Body of pancreas (tissue), 4 donors: ENCODE data around the gene RSRC1. TPM values are rescaled to one million over a fixed set of nuclear protein-coding genes. Genes with fewer than 3 reads are reported as not detected.

ENCODE experiments used
- ATAC-seq: fragments of 150-250 bp; one replicate; pipeline ENCODE4 v1.9.1; 2016
- DNase-seq, 4 donors: peaks; one replicate each; pipeline ENCODE4 v3.0.0-alpha.2; 2019
- H3K27ac ChIP-seq, 4 donors: fragments of 200-600 bp; sonication (generic); 1 replicate in 3 of 4; 2 replicates in 1 of 4; pipeline versions ENCODE4 v1.5.1 to v1.6.1; 2016 to 2019; ENCODE audit warnings: mild to moderate bottlenecking in 1 of 4, mixed read lengths in 1 of 4, moderate library complexity in 1 of 4
- H3K27me3 ChIP-seq, 2 donors: fragments of 200-600 bp; sonication (generic); one replicate each; pipeline ENCODE4 v1.6.0; 2016; ENCODE audit warnings: mild to moderate bottlenecking in 1 of 2
- H3K36me3 ChIP-seq, 2 donors: fragments of 200-600 bp; sonication (generic); replicated peaks in 1 of 2; 2 replicates each; pipeline ENCODE4 v1.5.1; 2016; ENCODE audit warnings: low read depth in 2 of 2; ENCODE audit not compliant: insufficient read depth in 1 of 2
- H3K4me1 ChIP-seq: fragments of 200-600 bp; sonication (generic); one replicate; pipeline ENCODE4 v1.6.0; 2016
- H3K4me3 ChIP-seq, 2 donors: fragments of 200-600 bp; sonication (generic); 1 replicate in 1 of 2; 2 replicates in 1 of 2; pipeline ENCODE4 v1.5.1; 2016 to 2019
- H3K9me3 ChIP-seq, 3 donors: fragments of 200-600 bp; sonication (generic); 1 replicate in 2 of 3; 2 replicates in 1 of 3; pipeline ENCODE4 v1.5.1; 2016
- POLR2A ChIP-seq, 3 donors: fragments of 450-650 bp; IDR thresholded peaks; one replicate each; pipeline ENCODE4 v1.6.1; 2016; ENCODE audit warnings: antibody characterized with exemption in 3 of 3, mild to moderate bottlenecking in 2 of 3
- WGBS, 2 donors: methylation state at CpG; one replicate each; pipeline ENCODE4 v1.1.5; 2017; 5-methylcytosine and 5-hydroxymethylcytosine counted together
- intact Hi-C: fragments of 100-400 bp; cut with DNase I; formaldehyde crosslinking; loops from one replicate; pipeline ENCODE4 v1.15.1; 2023
- total RNA-seq, 2 donors: library from RNA; depleted of rRNA; stranded (reverse); fragments of >200 nt; gene quantifications; one replicate each; pipeline ENCODE4 v1.1.0, GENCODE V29; 2016
- TF ChIP-seq, protein P1 (sequence below), 7 experiments: fragments of 450-650 bp in 4 of 7; fragments of 200-600 bp in 3 of 7; sonication (generic) in 3 of 7; IDR thresholded peaks; one replicate each; pipeline ENCODE4 v1.5.1; 2016 to 2019; ENCODE audit warnings: antibody characterized with exemption in 7 of 7

RSRC1 gene
- total RNA-seq, 2 donors from 2014 or later: 18.5 to 21.5 TPM

DNA sequence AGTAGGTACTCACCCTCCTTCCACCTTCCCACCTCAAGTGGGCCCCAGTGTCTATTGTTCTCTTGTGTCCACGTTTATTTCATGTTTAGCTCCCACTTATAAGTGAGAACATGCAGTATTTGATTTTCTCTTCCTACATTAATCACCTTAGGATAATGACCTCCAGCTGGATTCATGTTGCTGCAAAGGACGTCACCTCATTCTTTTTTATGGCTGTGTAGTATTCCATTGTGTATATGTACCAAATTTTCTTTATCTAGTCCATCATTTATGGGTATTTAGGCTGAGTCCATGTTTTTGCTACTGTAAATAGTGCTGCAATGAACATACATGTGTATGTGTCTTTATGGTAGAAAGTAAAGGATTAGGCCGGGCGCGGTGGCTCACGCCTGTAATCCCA is 455.2 kb downstream of the RSRC1 start:
- no peak for ATAC-seq
- 87 to 92% methylated on average over 6 of the region's 6 CpGs for WGBS, 2 donors
- intact Hi-C loops: no loop called here

DNA sequence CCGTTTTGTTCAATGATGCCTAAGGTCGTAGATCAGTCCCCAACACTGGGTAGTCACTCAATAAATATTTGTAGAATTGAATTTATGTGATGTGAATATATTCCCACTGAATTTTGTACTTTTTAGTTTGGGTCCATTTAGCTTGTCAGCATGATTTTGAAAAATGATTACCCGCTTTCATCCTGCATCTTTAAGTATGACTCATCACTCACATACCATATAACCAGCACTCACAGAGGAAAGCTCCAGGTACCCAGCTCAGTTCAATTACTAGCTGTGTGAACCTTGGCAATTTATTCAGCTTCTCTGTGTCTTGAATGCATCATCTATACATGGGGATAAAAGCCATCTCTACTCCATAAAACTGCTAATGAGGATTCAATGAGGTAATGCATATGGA is 458.9 kb downstream of the RSRC1 start:
- intact Hi-C loops: no loop called here
- 77 to 80% methylated on average over 3 of the region's 3 CpGs for WGBS, 2 donors

More for the DNA sequence above, 455.2 kb downstream of the RSRC1 start:
- Histone ChIP-seq H3K9me3 (no peaks in the 10 kb centered on the region), H3K4me3 (no peak overlapping the region), H3K36me3 (no peaks in the 10 kb centered on the region), H3K27me3 (no peaks in the 10 kb centered on the region), H3K4me1 (no peaks in the 10 kb centered on the region), H3K27ac (no peak overlapping the region)
- no peak for DNase-seq
- TF ChIP-seq, protein P1, sequence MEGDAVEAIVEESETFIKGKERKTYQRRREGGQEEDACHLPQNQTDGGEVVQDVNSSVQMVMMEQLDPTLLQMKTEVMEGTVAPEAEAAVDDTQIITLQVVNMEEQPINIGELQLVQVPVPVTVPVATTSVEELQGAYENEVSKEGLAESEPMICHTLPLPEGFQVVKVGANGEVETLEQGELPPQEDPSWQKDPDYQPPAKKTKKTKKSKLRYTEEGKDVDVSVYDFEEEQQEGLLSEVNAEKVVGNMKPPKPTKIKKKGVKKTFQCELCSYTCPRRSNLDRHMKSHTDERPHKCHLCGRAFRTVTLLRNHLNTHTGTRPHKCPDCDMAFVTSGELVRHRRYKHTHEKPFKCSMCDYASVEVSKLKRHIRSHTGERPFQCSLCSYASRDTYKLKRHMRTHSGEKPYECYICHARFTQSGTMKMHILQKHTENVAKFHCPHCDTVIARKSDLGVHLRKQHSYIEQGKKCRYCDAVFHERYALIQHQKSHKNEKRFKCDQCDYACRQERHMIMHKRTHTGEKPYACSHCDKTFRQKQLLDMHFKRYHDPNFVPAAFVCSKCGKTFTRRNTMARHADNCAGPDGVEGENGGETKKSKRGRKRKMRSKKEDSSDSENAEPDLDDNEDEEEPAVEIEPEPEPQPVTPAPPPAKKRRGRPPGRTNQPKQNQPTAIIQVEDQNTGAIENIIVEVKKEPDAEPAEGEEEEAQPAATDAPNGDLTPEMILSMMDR (IDR thresholded peaks at IDR 0.05): no peak
- no peak for TF ChIP-seq POLR2A (IDR thresholded peaks at IDR 0.05)

DNA sequence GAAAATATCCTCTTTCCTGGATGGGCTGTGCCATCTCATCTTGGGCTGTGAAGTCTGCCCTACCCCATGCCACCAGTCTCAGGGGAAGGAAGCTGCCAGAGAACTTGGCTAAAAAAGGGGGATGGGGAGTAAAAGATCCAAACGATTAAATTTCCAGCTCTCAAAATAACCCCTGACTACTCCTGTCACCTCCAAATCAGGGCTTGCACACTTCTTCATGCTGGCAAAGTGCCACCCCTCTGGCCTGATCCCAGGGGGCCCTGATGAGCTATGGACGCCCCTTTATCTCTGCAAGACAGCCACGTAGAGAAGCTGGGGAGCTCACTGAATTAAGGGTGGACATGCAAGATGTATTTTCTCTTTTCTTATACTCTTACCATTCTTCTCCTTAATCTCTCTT is 459.9 kb downstream of the RSRC1 start:
- H3K4me1 ChIP-seq: peaks cover 7% of the 10 kb centered on the region
- intact Hi-C loops: no loop called here
- no peak for ATAC-seq
- peak in 1 of 4 donors; percentile 7 for DNase-seq
- H3K9me3 ChIP-seq: no peaks in the 10 kb centered on the region
- no peak overlapping the region for H3K27ac ChIP-seq
- H3K36me3 ChIP-seq: no peaks in the 10 kb centered on the region
- 25 to 34% methylated on average over 3 of the region's 3 CpGs for WGBS, 2 donors
- H3K4me3 ChIP-seq: no peak overlapping the region
- H3K27me3 ChIP-seq: no peaks in the 10 kb centered on the region
- TF ChIP-seq POLR2A (IDR thresholded peaks at IDR 0.05): no peak
- TF ChIP-seq, protein P1 (IDR thresholded peaks at IDR 0.05): no peak

More for the DNA sequence above, 458.9 kb downstream of the RSRC1 start:
- TF ChIP-seq, protein P1 (IDR thresholded peaks at IDR 0.05): no peak
- no peak for TF ChIP-seq POLR2A (IDR thresholded peaks at IDR 0.05)
- Histone ChIP-seq H3K27me3 (no peaks in the 10 kb centered on the region), H3K4me1 (peaks cover 7% of the 10 kb centered on the region), H3K36me3 (no peaks in the 10 kb centered on the region), H3K4me3 (no peak overlapping the region), H3K27ac (no peak overlapping the region), H3K9me3 (no peaks in the 10 kb centered on the region)
- DNase-seq (no peak), ATAC-seq (no peak)

DNA sequence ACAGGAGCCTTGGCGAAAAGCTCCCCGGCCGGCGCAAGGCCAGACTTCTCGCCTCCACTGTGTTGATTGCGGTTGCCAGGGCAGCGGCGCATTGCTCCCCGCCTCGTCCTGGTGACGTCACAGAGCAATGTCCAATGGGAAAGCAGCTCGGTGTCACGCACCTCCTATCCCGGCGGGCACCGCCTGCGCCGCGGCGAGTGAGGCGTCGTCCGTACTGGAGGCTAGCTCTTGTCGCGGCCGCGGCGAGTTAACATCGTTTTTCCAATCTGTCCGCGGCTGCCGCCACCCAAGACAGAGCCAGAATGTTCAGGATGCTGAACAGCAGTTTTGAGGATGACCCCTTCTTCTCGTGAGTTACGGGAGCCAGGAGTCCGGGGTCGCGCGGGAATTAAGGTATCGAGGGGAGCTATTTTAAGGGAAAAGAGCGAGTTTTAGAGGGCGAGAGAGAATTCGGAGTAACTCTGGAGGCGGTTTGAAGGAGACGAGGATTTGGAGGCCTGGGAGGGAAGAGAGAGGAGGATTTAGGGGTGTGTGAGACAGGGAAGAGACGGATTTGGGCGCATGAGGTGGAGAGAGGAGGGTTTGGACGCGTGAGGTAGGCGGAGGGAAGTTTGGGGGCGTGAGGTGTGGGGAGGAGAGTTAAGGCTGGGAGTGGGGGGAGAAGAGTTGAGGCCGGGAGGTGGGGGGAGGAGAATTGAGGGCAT is 461.3 kb downstream of the RSRC1 start, which contains the start of gene MLF1:
Gene MLF1, plus strand, starts transcription at position 196 of the 704 bp plus-strand sequence. Its CDS starts 107 bp downstream, at position 303.
- TF ChIP-seq, protein P1 (IDR thresholded peaks at IDR 0.05): peak in 1 of 7 experiments; percentile 33
- peak; percentile 49 to 83 (median 77) for TF ChIP-seq POLR2A (IDR thresholded peaks at IDR 0.05)
- DNase-seq (peak; percentile 95 to 97 (median 96)), ATAC-seq (peak; percentile 100)
- H3K4me3 ChIP-seq: peak within 1 kb of the TSS; percentile 1 to 16
- H3K27ac ChIP-seq: peak within 1 kb of the TSS in 3 of 4 donors; percentile 35 to 63 (median 41)
- 0 to 4% methylated on average over 24 to 51 of the region's 51 CpGs for WGBS, 2 donors
- intact Hi-C loops: no loop called here
- H3K9me3 ChIP-seq: no peaks in the 10 kb centered on the region
- H3K36me3 ChIP-seq: no peaks in the 10 kb centered on the region
- peaks cover 7% of the 10 kb centered on the region for H3K4me1 ChIP-seq
- no peaks in the 10 kb centered on the region for H3K27me3 ChIP-seq
